Ascending aorta (tissue), 2 donors: ENCODE results near the gene TNK2. TPM values are rescaled to one million over a fixed set of nuclear protein-coding genes. Genes with fewer than 3 reads are reported as not detected.
"Not testable (repeated sequence)": the region's sequence is repeated elsewhere in the genome, so short reads cannot be mapped to it uniquely, and the experiment has no call there.

Experiments
- DNase-seq, 2 donors: peaks; one replicate each; pipeline ENCODE4 v3.0.0-alpha.2; 2019; ENCODE audit warnings: low spot score in 2 of 2
- H3K27ac ChIP-seq, 2 donors: fragments of 200-600 bp; sonication (generic); one replicate each; pipeline ENCODE4 v1.5.1; 2016 to 2017; ENCODE audit warnings: mild to moderate bottlenecking in 1 of 2
- H3K27me3 ChIP-seq: fragments of 200-600 bp; sonication (generic); one replicate; pipeline ENCODE4 v1.5.1; 2017
- H3K36me3 ChIP-seq, 2 donors: fragments of 200-600 bp; sonication (generic); one replicate each; pipeline ENCODE4 v1.5.1; 2016
- H3K4me1 ChIP-seq, 2 donors: fragments of 200-600 bp; sonication (generic); one replicate each; pipeline ENCODE4 v1.5.1; 2016 to 2017; ENCODE audit warnings: mild to moderate bottlenecking in 1 of 2
- H3K4me3 ChIP-seq, 2 donors: fragments of 200-600 bp; sonication (generic); one replicate each; pipeline ENCODE4 v1.5.1; 2016 to 2017; ENCODE audit warnings: mild to moderate bottlenecking in 1 of 2
- H3K9me3 ChIP-seq, 2 donors: fragments of 200-600 bp; sonication (generic); one replicate each; pipeline ENCODE4 v1.5.1; 2016
- intact Hi-C: fragments of 100-400 bp; cut with DNase I; formaldehyde crosslinking; loops from one replicate; pipeline ENCODE4 v1.15.1; 2023
- total RNA-seq: library from RNA; depleted of rRNA; stranded (reverse); fragments of >200 nt; gene quantifications from one replicate; pipeline ENCODE4 v1.1.0, GENCODE V29; 2016
- TF ChIP-seq, protein P1 (sequence below), 3 experiments: fragments of 200-600 bp in 2 of 3; fragments of 450-650 bp in 1 of 3; sonication (generic) in 2 of 3; IDR thresholded peaks; one replicate each; pipeline ENCODE4 v1.5.1; 2016 to 2019; ENCODE audit warnings: antibody characterized with exemption in 3 of 3, mild to moderate bottlenecking in 1 of 3, moderate library complexity in 1 of 3

Gene TNK2
- total RNA-seq, 1 donor from 2014 or later, result 164 TPM

DNA sequence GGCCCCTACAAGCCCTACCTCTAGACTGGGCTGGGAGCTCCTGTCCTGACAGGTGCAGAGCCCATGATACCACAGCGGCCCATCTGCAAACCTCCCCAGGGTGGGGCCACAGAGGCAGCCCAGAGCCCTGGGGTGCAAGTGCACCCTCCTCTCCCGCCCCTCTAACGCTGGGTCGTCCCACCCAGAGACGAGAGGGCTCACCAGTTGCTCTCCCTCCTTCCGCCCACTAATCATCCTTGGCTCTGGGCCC, 742 bp downstream of the TNK2 start:
- peak overlapping the region in 1 of 2 donors; percentile 36 for H3K27ac ChIP-seq
- H3K4me1 ChIP-seq, result peaks cover 6 to 13% of the 10 kb centered on the region in 2 donors
- DNase-seq, result no peak
- peak overlapping the region; percentile 76 to 84 for H3K4me3 ChIP-seq
- TF ChIP-seq, protein P1, sequence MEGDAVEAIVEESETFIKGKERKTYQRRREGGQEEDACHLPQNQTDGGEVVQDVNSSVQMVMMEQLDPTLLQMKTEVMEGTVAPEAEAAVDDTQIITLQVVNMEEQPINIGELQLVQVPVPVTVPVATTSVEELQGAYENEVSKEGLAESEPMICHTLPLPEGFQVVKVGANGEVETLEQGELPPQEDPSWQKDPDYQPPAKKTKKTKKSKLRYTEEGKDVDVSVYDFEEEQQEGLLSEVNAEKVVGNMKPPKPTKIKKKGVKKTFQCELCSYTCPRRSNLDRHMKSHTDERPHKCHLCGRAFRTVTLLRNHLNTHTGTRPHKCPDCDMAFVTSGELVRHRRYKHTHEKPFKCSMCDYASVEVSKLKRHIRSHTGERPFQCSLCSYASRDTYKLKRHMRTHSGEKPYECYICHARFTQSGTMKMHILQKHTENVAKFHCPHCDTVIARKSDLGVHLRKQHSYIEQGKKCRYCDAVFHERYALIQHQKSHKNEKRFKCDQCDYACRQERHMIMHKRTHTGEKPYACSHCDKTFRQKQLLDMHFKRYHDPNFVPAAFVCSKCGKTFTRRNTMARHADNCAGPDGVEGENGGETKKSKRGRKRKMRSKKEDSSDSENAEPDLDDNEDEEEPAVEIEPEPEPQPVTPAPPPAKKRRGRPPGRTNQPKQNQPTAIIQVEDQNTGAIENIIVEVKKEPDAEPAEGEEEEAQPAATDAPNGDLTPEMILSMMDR (IDR thresholded peaks at IDR 0.05), result no peak
- no peaks in the 10 kb centered on the region for H3K9me3 ChIP-seq
- no peaks in the 10 kb centered on the region for H3K36me3 ChIP-seq
- no peaks in the 10 kb centered on the region for H3K27me3 ChIP-seq
- intact Hi-C loops, result no loop called here

DNA sequence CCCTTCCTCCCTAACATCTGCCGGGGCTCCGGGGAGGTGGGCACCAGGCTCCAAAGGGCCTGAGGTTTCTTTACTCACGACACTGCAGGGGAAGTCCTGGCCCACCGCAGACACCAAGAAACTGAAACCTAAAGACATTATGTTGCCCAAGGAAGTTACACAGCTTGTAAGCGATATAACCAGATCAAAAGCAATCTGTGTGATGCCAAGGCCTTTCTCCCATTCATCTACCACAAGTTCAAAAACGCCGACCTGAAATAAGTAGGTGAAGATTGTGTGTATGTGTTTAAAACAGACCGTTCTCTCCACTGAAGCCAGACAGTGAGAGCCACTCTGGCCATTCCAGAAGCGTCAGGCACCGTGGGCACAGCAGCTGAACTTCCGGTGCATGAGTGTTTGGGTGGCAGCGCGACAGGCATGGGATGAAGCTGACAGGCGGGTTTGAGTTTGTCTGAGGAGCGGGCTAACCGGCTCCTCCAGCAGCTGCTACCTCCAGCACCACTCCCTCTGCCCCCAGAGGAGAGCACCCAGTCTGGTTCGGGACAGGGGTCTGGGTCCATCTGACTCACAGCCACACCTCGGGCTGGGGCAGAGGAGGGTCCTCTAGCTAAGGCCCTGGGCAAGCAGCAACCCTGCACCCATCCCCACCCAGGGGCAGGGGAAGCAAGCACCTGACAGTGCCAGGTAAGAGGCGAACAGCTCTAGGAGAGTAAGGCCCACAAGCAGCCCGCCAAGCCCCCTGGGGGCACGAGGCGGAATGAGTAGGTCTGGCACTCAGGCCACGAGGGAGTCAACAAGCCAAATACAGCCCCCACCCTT, 1.3 kb downstream of the TNK2 start:
- TF ChIP-seq, protein P1 (IDR thresholded peaks at IDR 0.05), result no peak
- intact Hi-C loops, result no loop called here
- no peaks in the 10 kb centered on the region for H3K36me3 ChIP-seq
- H3K4me1 ChIP-seq, result peaks cover 6 to 13% of the 10 kb centered on the region in 2 donors
- no peaks in the 10 kb centered on the region for H3K9me3 ChIP-seq
- H3K27ac ChIP-seq, result peak overlapping the region; percentile 17 to 36
- peak overlapping the region in 1 of 2 donors; percentile 76 for H3K4me3 ChIP-seq
- no peaks in the 10 kb centered on the region for H3K27me3 ChIP-seq
- DNase-seq, result peak in 1 of 2 donors; percentile 71

DNA sequence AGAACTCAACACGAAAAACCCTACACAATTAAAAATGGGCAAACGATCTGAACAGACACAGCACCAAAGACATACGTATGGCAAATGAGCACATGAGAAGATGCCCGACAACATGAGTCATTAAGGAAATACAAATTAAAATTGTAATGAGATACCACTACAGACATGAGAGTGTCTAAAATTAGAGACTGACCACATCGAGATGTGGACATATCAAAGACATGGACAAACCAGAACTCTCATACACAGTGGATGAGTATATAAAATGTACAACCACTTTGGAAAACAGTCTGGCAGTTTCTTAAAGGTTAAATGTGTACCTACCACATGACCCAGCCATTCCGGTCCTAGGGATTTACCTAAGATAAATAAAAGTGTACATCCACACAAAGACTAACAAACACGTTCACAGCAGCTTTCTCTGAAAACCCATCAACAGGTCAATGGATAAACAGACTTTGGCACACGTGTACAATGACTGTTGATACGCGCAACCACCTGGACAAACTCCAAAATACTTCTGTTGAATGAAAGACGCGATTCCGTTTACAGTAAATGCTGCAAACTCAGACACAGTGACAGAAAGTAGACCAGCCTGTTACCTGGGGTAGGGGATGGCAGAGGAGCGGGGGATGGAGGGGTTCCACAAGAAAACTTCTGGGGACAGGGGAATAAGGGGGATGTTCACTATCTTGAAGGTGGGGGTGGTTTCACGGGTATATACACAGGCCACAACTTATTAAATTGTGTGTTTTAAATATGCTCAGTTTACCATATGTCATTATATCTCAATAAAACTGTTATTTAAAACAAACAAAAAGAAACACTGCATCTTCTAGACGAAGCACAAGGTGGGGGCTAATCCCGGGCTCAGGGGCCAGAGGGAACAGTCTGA, 2.1 kb downstream of the TNK2 start:
- Histone ChIP-seq H3K27ac (peak overlapping the region in 1 of 2 donors; percentile 36), H3K4me1 (peaks cover 6 to 13% of the 10 kb centered on the region in 2 donors), H3K27me3 (no peaks in the 10 kb centered on the region), H3K9me3 (no peaks in the 10 kb centered on the region), H3K4me3 (peak overlapping the region in 1 of 2 donors; percentile 76), H3K36me3 (no peaks in the 10 kb centered on the region)
- DNase-seq, result no peak
- intact Hi-C loops, result no loop called here
- TF ChIP-seq, protein P1 (IDR thresholded peaks at IDR 0.05), result no peak

DNA sequence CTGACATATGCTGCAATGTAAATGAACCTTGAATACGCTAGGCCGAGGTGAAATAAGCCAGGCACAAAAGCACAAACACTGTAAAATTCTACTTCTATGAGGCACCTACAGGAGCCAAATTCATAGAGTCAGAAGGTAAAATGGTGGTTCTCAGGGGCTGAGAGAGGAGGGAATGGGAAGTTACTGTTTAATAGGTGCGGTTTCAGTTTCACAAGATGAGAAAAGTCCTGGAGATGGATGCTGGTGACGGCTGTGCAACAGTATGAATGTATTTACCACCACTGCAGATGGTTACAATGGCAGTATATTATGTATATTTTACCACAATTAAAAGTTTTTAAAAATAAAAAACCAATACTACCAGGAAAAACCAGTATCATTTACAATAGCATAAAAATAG, 4.0 kb downstream of the TNK2 start:
- Histone ChIP-seq H3K27me3 (no peaks in the 10 kb centered on the region), H3K4me3 (no peak overlapping the region), H3K9me3 (no peaks in the 10 kb centered on the region), H3K4me1 (peaks cover 6 to 10% of the 10 kb centered on the region in 2 donors), H3K36me3 (no peaks in the 10 kb centered on the region), H3K27ac (no peak overlapping the region)
- no peak for DNase-seq
- TF ChIP-seq, protein P1 (IDR thresholded peaks at IDR 0.05), result no peak
- intact Hi-C loops, result no loop called here

DNA sequence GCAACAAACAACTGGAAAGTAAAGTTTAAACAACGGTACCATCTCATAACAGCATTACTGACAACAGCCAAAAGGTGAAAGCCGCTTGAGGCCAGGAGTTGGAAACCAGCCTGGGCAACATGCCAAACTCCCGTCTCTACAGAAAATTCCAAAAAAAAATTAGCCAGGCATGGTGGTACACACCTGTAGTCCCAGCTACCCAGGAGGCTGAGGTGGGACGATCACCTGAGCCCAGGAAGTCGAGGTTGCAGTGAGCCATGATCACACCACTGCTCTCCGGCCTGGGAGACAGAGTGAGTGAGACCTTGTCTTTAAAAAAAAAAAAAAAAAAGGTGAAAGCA, 4.4 kb downstream of the TNK2 start:
- no peaks in the 10 kb centered on the region for H3K27me3 ChIP-seq
- TF ChIP-seq, protein P1 (IDR thresholded peaks at IDR 0.05), result no peak
- no peaks in the 10 kb centered on the region for H3K9me3 ChIP-seq
- H3K4me1 ChIP-seq, result peaks cover 6 to 10% of the 10 kb centered on the region in 2 donors
- intact Hi-C loops, result no loop called here
- no peaks in the 10 kb centered on the region for H3K36me3 ChIP-seq
- H3K4me3 ChIP-seq, result no peak overlapping the region
- no peak overlapping the region for H3K27ac ChIP-seq
- no peak for DNase-seq

DNA sequence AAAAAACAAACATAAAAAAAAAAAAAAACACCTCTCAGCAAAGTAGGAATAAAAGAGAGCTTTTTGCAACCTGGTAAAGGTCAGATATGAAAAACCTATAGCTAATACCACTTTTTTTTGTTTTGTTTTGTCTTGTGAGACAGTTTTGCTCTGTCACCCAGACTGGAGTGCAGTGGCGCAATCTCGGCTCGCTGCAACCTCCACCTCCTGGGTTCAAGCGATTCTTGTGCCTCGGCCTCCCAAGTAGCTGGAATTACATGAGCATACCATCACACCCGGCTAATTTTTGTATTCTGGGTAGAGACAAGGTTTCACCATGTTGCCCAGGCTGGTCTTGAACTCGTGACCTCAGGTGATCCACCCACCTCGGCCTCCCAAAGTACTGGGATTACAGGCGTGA, 5.7 kb downstream of the TNK2 start:
- H3K27ac ChIP-seq, intact Hi-C loops, H3K4me1 ChIP-seq, H3K27me3 ChIP-seq, H3K9me3 ChIP-seq, H3K36me3 ChIP-seq, DNase-seq, H3K4me3 ChIP-seq: not testable (repeated sequence)

DNA sequence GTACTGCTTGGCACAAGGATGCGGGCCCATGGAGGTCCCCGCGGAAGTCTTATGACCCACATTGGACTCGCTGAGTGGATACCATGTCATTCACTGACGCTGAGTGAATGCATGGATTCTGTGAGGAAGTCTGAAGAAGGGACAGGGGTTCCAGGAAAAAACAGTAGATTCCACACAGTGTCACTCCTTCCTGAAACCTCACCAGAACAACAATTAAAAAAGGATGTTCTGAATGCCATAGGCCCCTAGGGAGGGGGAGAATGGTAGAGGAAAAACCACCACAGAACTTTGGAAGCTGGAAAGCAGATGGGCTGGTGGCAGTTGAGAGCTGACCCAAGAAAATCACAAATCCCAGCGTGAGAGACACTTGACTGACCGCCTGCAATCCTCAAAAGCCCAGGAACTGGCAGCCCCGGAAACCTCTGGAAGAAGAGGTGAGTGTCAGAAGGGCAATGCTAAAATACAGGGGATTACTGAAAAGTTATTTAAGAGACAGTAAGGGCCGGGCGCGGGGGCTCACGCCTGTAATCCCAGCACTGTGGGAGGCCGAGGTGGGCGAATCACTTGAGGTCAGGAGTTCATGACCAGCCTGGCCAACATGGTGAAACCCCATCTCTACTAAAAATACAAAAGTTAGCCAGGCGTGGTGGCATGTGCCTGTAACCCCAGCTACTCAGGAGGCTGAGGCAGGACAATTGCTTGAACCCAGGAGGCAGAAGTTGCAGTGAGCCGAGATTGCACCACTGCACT, 6.3 kb downstream of the TNK2 start:
- DNase-seq, H3K27me3 ChIP-seq, H3K9me3 ChIP-seq, H3K4me1 ChIP-seq, intact Hi-C loops, H3K4me3 ChIP-seq, H3K27ac ChIP-seq, H3K36me3 ChIP-seq: not testable (repeated sequence)
